Measurements from ENCODE around the gene LRRTM2. TPM values are rescaled to one million over a fixed set of nuclear protein-coding genes. Genes with fewer than 3 reads are reported as not detected.

The LRRTM2 gene
- total RNA-seq, 3 donors from 2014 or later = 0.06 to 0.60 (median 0.24) TPM

GRCh38 chr5:138895918-138896317 lies 20.8 kb upstream of the LRRTM2 start:
- DNase-seq (no peak), ATAC-seq (no peak)
- Histone ChIP-seq H3K4me1 (ENCODE audit: low read depth) (no peaks in the 10 kb centered on the region), H3K9me3 (no peaks in the 10 kb centered on the region), H3K4me3 (no peak overlapping the region), H3K36me3 (ENCODE audit: low read depth) (no peaks in the 10 kb centered on the region)
- TF ChIP-seq CTCF (IDR thresholded peaks at IDR 0.05) = no peak
- intact Hi-C loops (cut with DNase I, micrococcal nuclease) = no loop called here

GRCh38 chr5:138890644-138891043 lies 15.5 kb upstream of the LRRTM2 start:
- peaks cover 8% of the 10 kb centered on the region for H3K36me3 ChIP-seq (ENCODE audit: low read depth)
- no peak for TF ChIP-seq CTCF (IDR thresholded peaks at IDR 0.05)
- H3K4me3 ChIP-seq = no peak overlapping the region
- DNase-seq = no peak
- H3K4me1 ChIP-seq (ENCODE audit: low read depth) = no peaks in the 10 kb centered on the region
- no peaks in the 10 kb centered on the region for H3K9me3 ChIP-seq
- ATAC-seq = no peak
- intact Hi-C loops (cut with DNase I, micrococcal nuclease) = no loop called here

GRCh38 chr5:138889994-138890393 lies 14.9 kb upstream of the LRRTM2 start:
- intact Hi-C loops (cut with DNase I, micrococcal nuclease) = no loop called here
- Histone ChIP-seq H3K9me3 (no peaks in the 10 kb centered on the region), H3K4me3 (no peak overlapping the region), H3K4me1 (ENCODE audit: low read depth) (no peaks in the 10 kb centered on the region), H3K36me3 (ENCODE audit: low read depth) (peaks cover 8% of the 10 kb centered on the region)
- DNase-seq (no peak), ATAC-seq (no peak)
- no peak for TF ChIP-seq CTCF (IDR thresholded peaks at IDR 0.05)

GRCh38 chr5:138884554-138884953 lies 9.4 kb upstream of the LRRTM2 start:
- DNase-seq (no peak), ATAC-seq (no peak)
- no peaks in the 10 kb centered on the region for H3K9me3 ChIP-seq
- H3K4me1 ChIP-seq (ENCODE audit: low read depth) = no peaks in the 10 kb centered on the region
- H3K36me3 ChIP-seq (ENCODE audit: low read depth) = peaks cover 8% of the 10 kb centered on the region
- TF ChIP-seq CTCF (IDR thresholded peaks at IDR 0.05) = no peak
- H3K4me3 ChIP-seq = no peak overlapping the region
- intact Hi-C loops (cut with DNase I, micrococcal nuclease) = no loop called here

- H3K9me3 ChIP-seq = no peaks in the 10 kb centered on the region
These were observed 9.0 kb upstream of the LRRTM2 start for GRCh38 chr5:138884094-138884493.

More at GRCh38 chr5:138884094-138884493, 9.0 kb upstream of the LRRTM2 start:
- H3K36me3 ChIP-seq (ENCODE audit: low read depth) = peaks cover 7% of the 10 kb centered on the region
- H3K4me1 ChIP-seq (ENCODE audit: low read depth) = no peaks in the 10 kb centered on the region
- TF ChIP-seq CTCF (IDR thresholded peaks at IDR 0.05) = no peak
- no peak overlapping the region for H3K4me3 ChIP-seq
- DNase-seq = no peak
- intact Hi-C loops (cut with DNase I, micrococcal nuclease) = no loop called here
- ATAC-seq = no peak
